PFSK-1 (cell line): ENCODE data around the gene AZI2.

ENCODE experiments used
- FOXP2 ChIP-seq: optimal IDR thresholded peaks from 2 replicates; pipeline ENCODE3; 2011; ENCODE audit warnings: borderline replicate concordance, control low read depth, inconsistent platforms; ENCODE audit not compliant: insufficient read depth; ENCODE audit errors: extremely low read length, extremely low read depth
- POLR2AphosphoS5 ChIP-seq: IDR thresholded peaks from 2 replicates; pipeline ENCODE4 v1.6.1; 2012; ENCODE audit warnings: low read depth, mild to moderate bottlenecking, control low read depth, low read length, moderate library complexity
- SIN3A ChIP-seq: IDR thresholded peaks from 2 replicates; pipeline ENCODE4 v1.6.1; 2012; ENCODE audit warnings: mild to moderate bottlenecking, low read length, moderate library complexity, borderline replicate concordance; ENCODE audit not compliant: insufficient read depth
- TAF1 ChIP-seq: IDR thresholded peaks from 2 replicates; pipeline ENCODE4 v1.6.1; 2012; ENCODE audit warnings: low read length, control low read depth, borderline replicate concordance; ENCODE audit not compliant: insufficient read depth
- TF ChIP-seq, protein P1 (sequence below), 2 experiments: IDR thresholded peaks; 2 replicates each; pipeline versions ENCODE4 v1.6.1 to v1.8.0; 2011 to 2012; ENCODE audit warnings: low read depth in 2 of 2, low read length in 2 of 2, control low read depth in 1 of 2, inconsistent platforms in 1 of 2, mild to moderate bottlenecking in 1 of 2, moderate library complexity in 1 of 2; ENCODE audit not compliant: insufficient read depth in 1 of 2

AZI2 gene

GRCh38 chr3:28343144-28343543, 5.5 kb downstream of the AZI2 start:
- TF ChIP-seq SIN3A (no peak), POLR2AphosphoS5 (no peak)
- TF ChIP-seq, protein P1, sequence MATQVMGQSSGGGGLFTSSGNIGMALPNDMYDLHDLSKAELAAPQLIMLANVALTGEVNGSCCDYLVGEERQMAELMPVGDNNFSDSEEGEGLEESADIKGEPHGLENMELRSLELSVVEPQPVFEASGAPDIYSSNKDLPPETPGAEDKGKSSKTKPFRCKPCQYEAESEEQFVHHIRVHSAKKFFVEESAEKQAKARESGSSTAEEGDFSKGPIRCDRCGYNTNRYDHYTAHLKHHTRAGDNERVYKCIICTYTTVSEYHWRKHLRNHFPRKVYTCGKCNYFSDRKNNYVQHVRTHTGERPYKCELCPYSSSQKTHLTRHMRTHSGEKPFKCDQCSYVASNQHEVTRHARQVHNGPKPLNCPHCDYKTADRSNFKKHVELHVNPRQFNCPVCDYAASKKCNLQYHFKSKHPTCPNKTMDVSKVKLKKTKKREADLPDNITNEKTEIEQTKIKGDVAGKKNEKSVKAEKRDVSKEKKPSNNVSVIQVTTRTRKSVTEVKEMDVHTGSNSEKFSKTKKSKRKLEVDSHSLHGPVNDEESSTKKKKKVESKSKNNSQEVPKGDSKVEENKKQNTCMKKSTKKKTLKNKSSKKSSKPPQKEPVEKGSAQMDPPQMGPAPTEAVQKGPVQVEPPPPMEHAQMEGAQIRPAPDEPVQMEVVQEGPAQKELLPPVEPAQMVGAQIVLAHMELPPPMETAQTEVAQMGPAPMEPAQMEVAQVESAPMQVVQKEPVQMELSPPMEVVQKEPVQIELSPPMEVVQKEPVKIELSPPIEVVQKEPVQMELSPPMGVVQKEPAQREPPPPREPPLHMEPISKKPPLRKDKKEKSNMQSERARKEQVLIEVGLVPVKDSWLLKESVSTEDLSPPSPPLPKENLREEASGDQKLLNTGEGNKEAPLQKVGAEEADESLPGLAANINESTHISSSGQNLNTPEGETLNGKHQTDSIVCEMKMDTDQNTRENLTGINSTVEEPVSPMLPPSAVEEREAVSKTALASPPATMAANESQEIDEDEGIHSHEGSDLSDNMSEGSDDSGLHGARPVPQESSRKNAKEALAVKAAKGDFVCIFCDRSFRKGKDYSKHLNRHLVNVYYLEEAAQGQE (IDR thresholded peaks at IDR 0.05; ENCODE audit: insufficient read depth in 1 of 2, low read depth in 2 of 2, low read length in 2 of 2), result no peak

DNA sequence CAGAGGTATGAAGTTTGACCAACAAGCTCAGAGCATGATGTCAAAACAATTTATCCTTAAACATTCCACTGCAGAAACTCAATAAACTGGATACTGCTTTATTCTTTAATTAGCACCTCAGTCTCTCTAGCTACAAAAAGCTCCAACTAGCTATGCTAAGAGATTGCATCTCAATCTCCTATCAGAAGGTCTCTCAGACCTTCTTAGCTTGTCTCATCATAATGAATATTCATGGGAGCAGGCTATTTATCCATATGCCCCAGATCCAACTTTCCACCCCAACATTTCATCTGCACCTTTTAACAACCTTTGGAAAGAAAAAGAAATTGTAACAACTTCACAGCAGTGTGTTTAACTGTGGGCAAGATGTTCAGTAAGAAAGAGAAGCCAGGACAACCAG, 11.4 kb downstream of the AZI2 start:
- TF ChIP-seq FOXP2, result no peak
- TF ChIP-seq POLR2AphosphoS5, result no peak

DNA sequence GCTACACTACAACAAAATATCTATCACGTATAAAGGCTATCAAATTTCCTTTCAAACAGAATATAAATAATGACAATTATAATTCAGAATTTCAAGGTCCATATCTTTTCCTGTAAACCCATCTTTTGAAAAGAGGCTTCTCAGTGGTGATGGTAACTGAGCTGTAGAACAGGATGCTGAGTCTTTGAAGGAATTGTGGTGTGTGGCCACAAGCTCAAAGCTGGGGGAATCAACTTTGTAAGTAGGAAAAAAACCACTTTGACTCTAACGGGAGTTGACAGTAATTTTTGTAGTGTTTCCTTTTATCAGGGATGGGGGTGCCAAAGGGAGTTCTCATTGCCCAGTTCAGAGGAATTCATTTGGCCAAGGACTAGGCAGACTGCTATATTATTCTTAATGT, 13.4 kb downstream of the AZI2 start:
- no peak for TF ChIP-seq TAF1
- TF ChIP-seq SIN3A, result no peak

- TF ChIP-seq SIN3A, result no peak
- no peak for TF ChIP-seq FOXP2
- TF ChIP-seq TAF1, result no peak
- TF ChIP-seq, protein P1 (IDR thresholded peaks at IDR 0.05; ENCODE audit: insufficient read depth in 1 of 2, low read depth in 2 of 2, low read length in 2 of 2), result no peak
- TF ChIP-seq POLR2AphosphoS5, result no peak
These were observed 14.1 kb downstream of the AZI2 start for GRCh38 chr3:28334552-28334951.

GRCh38 chr3:28328188-28329151, 20.2 kb downstream of the AZI2 start:
- TF ChIP-seq TAF1 (no peak), FOXP2 (no peak), SIN3A (no peak), POLR2AphosphoS5 (no peak)
- TF ChIP-seq, protein P1 (IDR thresholded peaks at IDR 0.05; ENCODE audit: insufficient read depth in 1 of 2, low read depth in 2 of 2, low read length in 2 of 2), result no peak

- TF ChIP-seq TAF1 (no peak), SIN3A (no peak), FOXP2 (no peak), POLR2AphosphoS5 (no peak)
- TF ChIP-seq, protein P1 (IDR thresholded peaks at IDR 0.05; ENCODE audit: insufficient read depth in 1 of 2, low read depth in 2 of 2, low read length in 2 of 2), result no peak
These were observed 22.1 kb downstream of the AZI2 start for GRCh38 chr3:28326458-28326926.
